Activated CD8-positive, alpha-beta memory T cell treated with anti-CD3 and anti-CD28 coated beads, Interleukin-2, amount 50 U/mL, for 24 hours (primary cell): ENCODE measurements around the gene TARS2.

Source experiments
- DNase-seq: peaks from one replicate; pipeline ENCODE4 v3.0.0-alpha.2; 2020; ENCODE audit errors: extremely low read depth

Gene TARS2

GRCh38 chr1:150555971-150556865 is 69.0 kb downstream of the TARS2 start:
- DNase-seq: no peak

- no peak for DNase-seq
Observed at GRCh38 chr1:150557065-150557600, 69.9 kb downstream of the TARS2 start.
